ENCODE data around the gene PPP1R12C.

GRCh38 chr19:55160128-55160985 lies 42.9 kb upstream of the PPP1R12C start:
- peak; percentile 93 for TF ChIP-seq CTCF (IDR thresholded peaks at IDR 0.05; ENCODE audit: poor library complexity)
- TF ChIP-seq EZH2phosphoT487 (IDR thresholded peaks at IDR 0.05; ENCODE audit: low read depth, severe bottlenecking, unreplicated experiment) = no peak

Data from hepatocyte (in vitro differentiated cells).